Glomerular visceral epithelial cell (primary cell): ENCODE results near the gene NFIX.

ENCODE experiments used
- DNase-seq: peaks from one replicate; pipeline ENCODE4 v3.0.0-alpha.2; 2016; ENCODE audit errors: extremely low spot score

Gene NFIX

DNA sequence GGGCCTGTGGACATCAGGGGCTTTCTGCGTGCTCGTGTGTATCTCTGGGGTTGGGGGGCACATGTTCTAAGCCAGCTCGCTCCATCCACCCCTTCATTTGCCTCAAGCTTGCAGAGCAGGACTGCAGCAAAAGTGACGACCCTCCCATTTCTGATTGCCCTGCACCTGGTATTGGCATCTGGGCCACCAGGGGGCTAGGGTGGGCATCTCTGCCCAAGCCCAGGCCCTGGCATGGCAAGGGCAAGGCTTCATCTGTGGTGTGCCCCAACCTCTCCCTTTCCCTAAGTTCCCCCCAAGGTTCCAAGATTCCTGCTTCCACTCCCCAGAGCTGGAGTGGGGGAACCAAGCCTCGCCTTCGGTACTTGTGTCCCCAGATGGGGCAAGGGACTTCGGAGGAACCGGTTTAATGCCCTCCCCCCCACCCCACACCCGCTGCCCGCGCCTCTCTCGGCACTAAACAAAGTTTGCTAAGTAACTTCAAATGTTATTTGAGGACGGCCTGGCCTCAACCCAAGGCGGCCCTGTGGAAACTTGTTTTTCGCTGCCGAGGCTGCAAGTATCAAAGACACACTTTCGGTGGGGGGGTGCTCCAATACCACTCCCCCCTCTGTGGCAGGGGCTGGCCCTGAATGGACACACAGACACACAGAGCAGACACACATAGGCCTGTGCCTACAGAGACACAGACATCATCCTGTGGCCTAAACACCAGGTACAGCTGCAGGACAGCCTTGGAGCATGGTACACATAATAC lies 12.2 kb downstream of the NFIX start:
- DNase-seq, result no peak

DNA sequence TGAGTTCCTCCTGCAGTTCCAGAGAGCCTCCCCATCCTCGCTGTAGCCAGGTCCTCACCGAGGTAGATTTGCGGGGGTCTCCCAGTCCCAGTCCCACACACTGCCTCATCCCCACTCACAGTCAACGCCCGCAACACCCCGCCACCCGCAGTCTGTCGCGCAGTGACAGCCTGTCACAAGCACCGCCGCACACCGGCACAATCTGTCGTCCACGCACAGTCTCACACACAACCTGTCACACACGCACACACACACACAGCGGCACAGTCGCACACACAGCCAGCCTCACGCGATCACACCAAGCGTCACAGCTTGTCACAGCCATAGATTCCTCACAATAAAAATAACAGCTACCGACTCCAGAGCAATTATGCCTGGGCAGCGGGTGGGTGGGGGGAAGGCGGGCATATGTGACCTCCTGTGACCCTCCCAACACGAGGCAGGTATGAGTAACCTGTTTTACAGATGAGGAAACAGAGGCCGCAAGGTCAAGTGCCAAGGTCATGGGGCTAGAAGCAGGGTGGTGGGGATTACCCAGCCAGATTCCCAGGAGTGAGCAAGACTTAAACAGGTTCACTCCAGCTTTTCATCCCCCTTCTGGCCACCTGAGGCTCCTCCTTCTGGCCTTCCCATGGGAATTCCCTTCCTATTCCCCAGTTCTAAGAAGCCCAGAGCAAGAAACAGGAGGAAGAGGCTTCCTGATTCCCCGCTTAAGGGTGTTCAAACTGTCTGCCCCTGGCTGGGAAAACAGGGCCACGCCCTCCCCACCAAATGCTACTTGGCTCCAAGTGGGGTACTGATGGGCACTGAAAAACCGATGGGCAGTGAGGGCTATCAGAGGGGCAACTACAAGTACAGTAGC lies 13.9 kb downstream of the NFIX start:
- DNase-seq, result peak; percentile 41

GRCh38 chr19:13010038-13010991 lies 15.0 kb downstream of the NFIX start:
- DNase-seq, result no peak

DNA sequence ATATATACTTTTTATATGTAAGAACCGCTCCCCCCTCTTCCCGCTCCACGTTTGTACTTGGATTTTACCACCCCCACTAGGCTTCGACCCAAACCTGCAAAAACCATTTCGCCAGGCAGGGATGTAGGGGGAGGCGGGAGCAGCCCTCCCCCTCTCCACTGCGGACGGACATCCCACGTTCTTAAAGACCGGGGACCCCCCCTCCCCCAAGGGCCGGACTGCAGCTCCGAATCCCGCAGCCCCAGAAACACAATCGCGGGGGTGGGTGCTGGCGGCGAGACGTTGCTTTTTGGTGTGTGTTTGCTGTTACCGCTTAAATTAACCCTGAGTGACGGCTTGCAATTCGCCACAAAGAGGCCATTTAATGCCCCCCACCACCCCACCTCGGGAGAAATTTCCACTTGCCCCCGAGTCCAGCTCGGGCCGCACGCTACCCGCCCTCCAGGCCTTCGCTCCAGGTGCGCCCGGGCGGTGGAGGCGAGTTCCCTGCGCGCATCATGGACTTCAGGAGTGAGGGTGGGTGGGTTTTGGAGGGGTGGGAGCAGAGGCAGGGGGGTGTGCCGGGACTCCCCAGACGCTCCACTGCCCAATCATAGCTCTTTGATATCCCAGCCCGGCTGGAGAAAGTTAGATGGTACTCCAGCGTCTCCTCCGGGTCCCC lies 15.8 kb downstream of the NFIX start:
- DNase-seq, result no peak

GRCh38 chr19:13011653-13012389 lies 16.5 kb downstream of the NFIX start:
- DNase-seq, result no peak

GRCh38 chr19:13012390-13012689 lies 17.1 kb downstream of the NFIX start:
- DNase-seq, result no peak

DNA sequence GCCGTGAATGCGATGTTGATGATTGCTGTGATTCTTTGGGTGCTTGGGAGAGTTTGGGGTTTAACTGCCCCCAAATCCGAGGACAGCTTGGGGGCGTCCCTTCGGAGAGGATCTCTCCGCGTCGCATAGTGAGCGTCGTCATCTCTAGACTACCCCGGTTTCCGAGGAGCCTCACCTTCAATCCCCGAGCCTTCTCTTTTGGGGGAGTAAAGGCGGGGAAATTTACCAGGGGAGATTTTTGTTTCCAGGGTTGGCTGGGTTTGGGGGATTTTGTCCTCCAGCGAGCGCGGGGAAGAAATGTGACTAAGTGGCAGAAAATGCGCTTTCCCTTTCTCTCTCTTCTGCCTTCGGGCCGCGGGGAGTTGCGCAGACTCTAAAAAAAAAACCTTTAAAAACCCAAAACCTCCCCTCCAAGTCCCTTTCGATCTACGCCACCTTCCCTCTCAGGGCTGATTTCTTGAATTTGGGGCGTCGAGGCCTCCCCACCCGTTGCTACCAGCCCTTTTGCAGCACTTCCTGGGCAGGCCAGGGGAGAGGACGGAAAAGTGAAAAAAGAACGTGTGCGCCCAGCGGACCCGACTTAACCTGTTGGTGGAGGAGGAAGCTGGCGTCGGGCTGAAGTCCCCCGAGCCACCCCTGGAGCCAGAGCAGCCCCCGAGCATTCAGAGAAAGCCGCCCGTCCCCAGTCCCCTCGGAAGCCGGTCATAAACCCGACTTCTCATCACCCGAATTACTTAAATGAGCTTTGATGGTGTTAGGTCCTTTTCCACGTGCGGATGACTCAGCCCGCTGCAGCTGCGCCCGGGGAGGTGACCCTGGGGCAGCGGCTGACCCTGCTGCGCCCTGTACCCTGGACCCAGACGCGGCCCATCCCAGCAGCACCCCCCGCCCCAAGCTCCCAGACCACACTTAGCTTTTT lies 17.7 kb downstream of the NFIX start:
- DNase-seq, result peak; percentile 62

- DNase-seq, result no peak
Measured at GRCh38 chr19:13013649-13014048, 18.4 kb downstream of the NFIX start.

DNA sequence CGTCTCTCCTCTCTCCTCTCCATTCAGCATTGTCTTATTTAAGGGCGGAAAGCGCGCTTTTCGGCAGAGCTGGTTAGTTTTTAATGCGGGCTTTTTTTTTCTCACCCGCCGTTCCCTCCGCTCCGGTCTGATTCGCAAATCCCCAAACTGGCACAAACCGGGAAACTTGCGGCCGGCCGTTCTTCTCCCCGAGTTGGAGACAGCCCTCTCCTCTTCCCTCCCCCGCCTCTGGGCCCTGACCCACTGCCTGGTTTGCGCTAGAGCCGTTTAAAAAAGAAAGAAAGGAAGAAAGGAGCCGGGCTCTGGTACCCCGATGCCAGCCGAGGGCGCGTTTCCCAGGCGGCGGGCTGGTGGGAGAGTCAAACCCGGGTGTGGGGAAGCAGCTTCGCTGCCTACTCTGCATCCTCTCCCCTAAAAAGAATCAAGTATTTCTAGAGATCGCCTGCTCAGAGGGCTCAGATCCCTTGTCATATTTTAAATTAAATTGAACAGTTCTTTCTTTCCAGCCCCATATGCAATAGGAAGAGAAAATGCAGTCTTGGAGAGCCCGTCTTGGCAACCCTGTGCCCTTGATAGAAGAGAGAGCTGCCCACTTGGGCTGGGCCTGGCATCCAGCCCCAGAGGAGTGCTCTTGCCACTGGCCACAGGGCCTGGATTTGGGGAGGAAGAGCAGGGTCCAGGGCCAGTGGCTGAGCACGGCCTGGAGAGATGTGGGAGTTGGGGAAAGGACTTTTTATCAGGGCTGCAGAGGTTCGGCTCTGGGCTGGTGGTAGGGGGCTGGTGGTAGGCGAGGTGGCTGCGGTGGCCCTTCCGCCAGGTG lies 19.0 kb downstream of the NFIX start:
- DNase-seq, result no peak

DNA sequence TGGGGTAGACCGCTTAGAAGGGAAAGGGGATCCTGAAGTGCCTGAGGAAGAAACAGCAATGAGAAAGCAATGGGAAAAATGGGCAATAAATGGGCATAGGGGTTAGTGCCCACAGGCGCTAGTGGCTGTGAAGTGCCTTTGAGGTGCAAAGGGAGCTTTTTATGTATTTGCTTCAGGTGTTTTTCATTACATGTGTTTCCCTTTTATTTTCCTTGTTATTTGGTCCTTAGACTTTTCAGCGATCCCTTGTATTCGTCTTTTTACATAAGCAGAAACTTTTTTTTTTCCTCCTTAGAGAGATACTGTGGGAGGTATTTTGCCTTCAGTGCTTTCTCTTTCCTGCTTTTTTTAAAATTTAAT lies 19.6 kb downstream of the NFIX start:
- DNase-seq, result no peak

- DNase-seq, result peak; percentile 56
Measured at GRCh38 chr19:13015361-13016223, 20.3 kb downstream of the NFIX start.

GRCh38 chr19:13016245-13016627 lies 21.0 kb downstream of the NFIX start:
- DNase-seq, result no peak

- no peak for DNase-seq
Measured at GRCh38 chr19:13016628-13017305, 21.5 kb downstream of the NFIX start.

GRCh38 chr19:13017306-13018034 lies 22.2 kb downstream of the NFIX start:
- no peak for DNase-seq

DNA sequence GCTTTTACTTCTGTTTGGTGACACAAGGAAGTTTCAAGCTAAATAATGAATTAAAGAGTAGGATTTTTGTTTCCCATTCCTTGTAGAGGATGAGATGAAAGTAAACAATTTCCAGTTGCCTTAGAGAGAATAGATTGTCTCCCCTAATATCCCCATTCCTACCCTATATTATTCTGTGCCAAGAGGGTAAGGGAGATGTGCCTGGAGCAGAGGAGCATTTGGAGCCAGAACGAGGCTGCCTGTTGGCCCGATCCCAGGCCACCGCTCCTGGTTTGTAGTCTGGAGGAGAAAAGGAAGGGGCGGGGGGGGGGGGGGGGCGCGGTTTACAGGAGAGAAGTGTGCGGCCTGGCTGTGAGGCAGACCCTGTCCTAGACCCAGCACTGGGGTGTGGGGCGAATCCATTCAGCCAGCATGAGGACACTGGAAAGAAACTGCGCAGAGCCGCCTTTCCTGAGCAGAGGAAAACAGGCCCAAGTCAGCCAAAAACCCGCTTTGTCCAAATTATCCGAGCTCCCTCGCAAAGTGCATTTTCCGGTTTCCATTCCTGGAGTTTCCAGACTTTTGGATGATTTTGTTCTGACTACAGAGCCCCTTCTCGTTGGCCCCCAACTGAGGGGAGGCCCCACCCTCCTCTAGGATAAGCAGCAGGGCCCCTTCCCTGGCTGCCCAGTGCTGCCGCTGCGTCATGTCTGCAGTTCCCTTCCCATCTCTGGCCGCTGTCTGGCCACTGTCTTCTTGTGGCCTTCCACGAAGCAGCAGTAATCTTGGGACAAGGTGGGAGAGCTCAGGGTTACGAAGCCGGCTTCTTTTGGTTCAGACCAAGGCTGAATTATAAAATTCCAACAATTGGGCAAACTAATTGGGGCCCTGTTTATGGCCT lies 23.0 kb downstream of the NFIX start:
- DNase-seq, result no peak

GRCh38 chr19:13019332-13019731 lies 24.1 kb downstream of the NFIX start:
- no peak for DNase-seq
